Measurements from ENCODE around the gene DDX41. TPM values are rescaled to one million over a fixed set of nuclear protein-coding genes. Genes with fewer than 3 reads are reported as not detected.

DDX41 gene
- total RNA-seq, 2 experiments from 2014 or later: 169 to 224 TPM

DNA sequence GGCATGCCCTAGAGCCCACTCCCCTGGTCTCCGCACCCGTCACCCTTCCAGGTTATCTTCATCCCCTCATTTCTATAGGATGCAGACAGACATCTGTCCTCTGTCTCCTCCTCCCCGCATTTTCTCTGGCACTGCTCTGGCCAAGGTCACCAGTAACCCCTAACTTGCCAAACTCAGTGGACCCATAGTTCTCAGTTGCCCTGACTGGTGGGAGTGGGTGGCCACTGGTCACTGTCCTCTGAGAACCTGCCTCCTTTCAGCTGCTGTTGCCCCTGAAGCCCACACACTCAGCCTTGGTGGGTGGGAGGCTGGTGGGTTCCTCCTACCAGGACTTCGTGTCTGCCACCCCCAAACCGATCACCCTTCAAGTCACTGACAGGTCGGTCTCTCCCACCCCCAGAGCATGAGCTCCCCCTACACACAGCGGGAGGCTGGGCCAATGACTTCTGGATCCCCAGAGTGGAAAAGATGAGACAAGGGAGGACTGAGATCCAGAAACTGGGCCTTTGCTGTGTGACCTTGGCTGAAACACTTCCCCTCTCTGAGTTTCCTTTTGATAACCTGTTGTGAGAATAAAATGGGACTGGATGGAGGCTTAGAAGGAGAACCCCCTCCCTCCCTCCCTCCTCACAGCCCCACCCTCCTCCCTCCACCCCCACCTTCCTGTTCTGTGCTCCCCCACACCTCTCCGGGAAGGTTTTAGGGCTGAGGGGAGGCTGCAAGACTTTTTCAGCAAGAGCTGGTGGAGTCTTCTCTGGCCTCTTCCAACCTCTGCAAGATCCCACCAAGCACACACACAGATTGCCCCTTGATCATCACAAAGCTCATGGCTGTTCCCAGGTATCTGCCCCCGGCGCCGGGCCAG is 41.0 kb downstream of the DDX41 start:
- CTCF ChIA-PET (ENCODE audit: unreplicated experiment): interaction anchor here (0.6 kb wide), 2 partner anchors 12 to 93 kb away, joined by 3 to 4 read pairs; no protein-coding TSS in a partner anchor
- Histone ChIP-seq H3K4me2 (ENCODE audit: low read length) (no peak overlapping the region), H4K20me1 (ENCODE audit: insufficient read depth, low read length) (no peaks in the 10 kb centered on the region), H3K36me3 (ENCODE audit: insufficient read depth, low read length) (no peaks in the 10 kb centered on the region), H3K27ac (ENCODE audit: low read depth, low read length, poor library complexity, severe bottlenecking) (no peak overlapping the region), H3K4me1 (ENCODE audit: insufficient read depth, low read length, poor library complexity, severe bottlenecking) (peaks cover 10% of the 10 kb centered on the region), H3K79me2 (ENCODE audit: insufficient read depth, low read depth, low read length) (no peaks in the 10 kb centered on the region), H3K4me3 (ENCODE audit: low read depth, low read length, poor library complexity, severe bottlenecking) (no peak overlapping the region), H3K9me3 (ENCODE audit: low read length) (no peaks in the 10 kb centered on the region), H3K9me2 (ENCODE audit: insufficient read depth, low read length) (no peaks in the 10 kb centered on the region), H2AFZ (ENCODE audit: low read length) (no peak overlapping the region)
- no peak for DNase-seq (ENCODE audit: low spot score)
- intact Hi-C loops (cut with micrococcal nuclease; ENCODE audit: unreplicated experiment): no loop called here
- POLR2A ChIA-PET: no interaction called here
- no peak for TF ChIP-seq EZH2phosphoT487 (IDR thresholded peaks at IDR 0.05; ENCODE audit: borderline replicate concordance, low read depth, low read length)
- TF ChIP-seq, protein P1, sequence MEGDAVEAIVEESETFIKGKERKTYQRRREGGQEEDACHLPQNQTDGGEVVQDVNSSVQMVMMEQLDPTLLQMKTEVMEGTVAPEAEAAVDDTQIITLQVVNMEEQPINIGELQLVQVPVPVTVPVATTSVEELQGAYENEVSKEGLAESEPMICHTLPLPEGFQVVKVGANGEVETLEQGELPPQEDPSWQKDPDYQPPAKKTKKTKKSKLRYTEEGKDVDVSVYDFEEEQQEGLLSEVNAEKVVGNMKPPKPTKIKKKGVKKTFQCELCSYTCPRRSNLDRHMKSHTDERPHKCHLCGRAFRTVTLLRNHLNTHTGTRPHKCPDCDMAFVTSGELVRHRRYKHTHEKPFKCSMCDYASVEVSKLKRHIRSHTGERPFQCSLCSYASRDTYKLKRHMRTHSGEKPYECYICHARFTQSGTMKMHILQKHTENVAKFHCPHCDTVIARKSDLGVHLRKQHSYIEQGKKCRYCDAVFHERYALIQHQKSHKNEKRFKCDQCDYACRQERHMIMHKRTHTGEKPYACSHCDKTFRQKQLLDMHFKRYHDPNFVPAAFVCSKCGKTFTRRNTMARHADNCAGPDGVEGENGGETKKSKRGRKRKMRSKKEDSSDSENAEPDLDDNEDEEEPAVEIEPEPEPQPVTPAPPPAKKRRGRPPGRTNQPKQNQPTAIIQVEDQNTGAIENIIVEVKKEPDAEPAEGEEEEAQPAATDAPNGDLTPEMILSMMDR (conservative IDR thresholded peaks at IDR 0.05; ENCODE audit: low read length): no peak
- no TSS peak for BruUV-seq (replicated peaks)

DNA sequence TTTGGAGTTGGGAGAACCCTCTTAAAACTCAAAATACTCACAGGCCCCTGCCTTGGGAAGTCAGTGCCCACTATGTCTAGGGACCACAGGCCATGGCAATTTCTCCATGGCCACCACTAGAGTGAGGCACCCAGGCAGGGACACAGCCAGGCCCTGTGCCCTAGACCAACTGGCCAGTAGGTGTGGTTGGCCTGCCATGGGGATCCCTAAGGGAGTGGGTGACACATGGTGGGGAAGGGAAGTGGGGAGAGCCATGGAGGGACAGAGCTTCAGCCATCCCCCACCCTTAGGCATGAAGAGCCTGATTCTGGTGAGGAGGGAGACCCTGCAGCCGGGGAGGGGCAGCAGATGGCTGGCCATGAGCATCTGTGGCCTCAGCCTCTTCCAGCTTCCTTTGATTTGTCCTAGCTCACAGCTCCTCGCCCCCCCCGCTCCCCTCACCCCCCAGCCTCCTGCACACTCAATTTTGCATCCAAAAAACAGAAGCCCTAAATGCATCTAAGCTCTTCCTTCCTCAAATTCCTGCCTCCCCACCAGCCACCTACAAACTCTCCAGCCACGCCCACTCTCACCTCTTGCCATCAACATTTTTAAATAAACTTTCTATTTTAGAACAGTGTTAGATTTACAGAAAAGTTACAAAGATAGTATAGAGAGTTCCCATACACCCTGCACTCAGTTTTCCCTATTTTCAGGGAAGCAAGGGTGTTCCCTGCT is 41.8 kb downstream of the DDX41 start:
- DNase-seq (ENCODE audit: low spot score): no peak
- Histone ChIP-seq H3K27ac (ENCODE audit: low read depth, low read length, poor library complexity, severe bottlenecking) (no peak overlapping the region), H3K4me2 (ENCODE audit: low read length) (no peak overlapping the region), H2AFZ (ENCODE audit: low read length) (no peak overlapping the region), H4K20me1 (ENCODE audit: insufficient read depth, low read length) (no peaks in the 10 kb centered on the region), H3K4me3 (ENCODE audit: low read depth, low read length, poor library complexity, severe bottlenecking) (no peak overlapping the region), H3K36me3 (ENCODE audit: insufficient read depth, low read length) (no peaks in the 10 kb centered on the region), H3K79me2 (ENCODE audit: insufficient read depth, low read depth, low read length) (no peaks in the 10 kb centered on the region), H3K4me1 (ENCODE audit: insufficient read depth, low read length, poor library complexity, severe bottlenecking) (peaks cover 10% of the 10 kb centered on the region), H3K9me2 (ENCODE audit: insufficient read depth, low read length) (no peaks in the 10 kb centered on the region), H3K9me3 (ENCODE audit: low read length) (no peaks in the 10 kb centered on the region)
- ChIA-PET CTCF (ENCODE audit: unreplicated experiment) (no interaction called here), POLR2A (interaction anchor here (0.6 kb wide), 2 partner anchors 75 to 466 kb away, joined by 3 to 4 read pairs; no protein-coding TSS in a partner anchor)
- BruUV-seq (replicated peaks): no TSS peak
- intact Hi-C loops (cut with micrococcal nuclease; ENCODE audit: unreplicated experiment): no loop called here
- TF ChIP-seq, protein P1 (conservative IDR thresholded peaks at IDR 0.05; ENCODE audit: low read length): no peak
- no peak for TF ChIP-seq EZH2phosphoT487 (IDR thresholded peaks at IDR 0.05; ENCODE audit: borderline replicate concordance, low read depth, low read length)
